Kidney (tissue), 14 donors: Measurements from ENCODE around the gene C8G. TPM values are rescaled to one million over a fixed set of nuclear protein-coding genes. Genes with fewer than 3 reads are reported as not detected.

Source experiments
- DNase-seq, 5 donors: peaks; one replicate each; pipeline ENCODE4 v3.0.0-alpha.2; 2013 to 2020
- FAIRE-seq: peaks from 2 replicates; lab custom pipeline; 2012; peaks lifted over from hg19 to GRCh38; lab: Jason Lieb, UNC
- H3K27ac ChIP-seq, 2 donors: one replicate each; pipeline ENCODE4 v1.7.0; 2013; ENCODE audit warnings: low read depth in 2 of 2, low read length in 2 of 2, inconsistent platforms in 1 of 2
- H3K27me3 ChIP-seq: one replicate; pipeline ENCODE4 v1.7.1; 2013; ENCODE audit warnings: low read length, inconsistent platforms; ENCODE audit not compliant: control insufficient read depth, insufficient read depth
- H3K36me3 ChIP-seq, 3 donors: one replicate each; pipeline versions ENCODE4 v1.7.0 to v1.7.1; 2013; ENCODE audit warnings: low read length in 3 of 3, control low read depth in 1 of 3, inconsistent platforms in 1 of 3; ENCODE audit not compliant: insufficient read depth in 3 of 3, control insufficient read depth in 2 of 3
- H3K4me1 ChIP-seq, 3 donors: one replicate each; pipeline versions ENCODE4 v1.7.0 to v1.7.1; 2013; ENCODE audit warnings: low read length in 3 of 3, inconsistent platforms in 1 of 3, low read depth in 1 of 3; ENCODE audit not compliant: control insufficient read depth in 2 of 3, insufficient read depth in 2 of 3
- H3K4me3 ChIP-seq, 3 donors: one replicate each; pipeline versions ENCODE4 v1.7.0 to v1.8.1; 2013; ENCODE audit warnings: low read length in 3 of 3, control low read depth in 1 of 3, inconsistent platforms in 1 of 3
- H3K9ac ChIP-seq, 3 donors: one replicate each; pipeline versions ENCODE4 v1.7.0 to v1.7.1; 2013; ENCODE audit warnings: low read length in 3 of 3, control low read depth in 1 of 3, inconsistent platforms in 1 of 3
- H3K9me3 ChIP-seq, 3 donors: one replicate each; pipeline versions ENCODE4 v1.7.0 to v1.7.1; 2013; ENCODE audit warnings: low read length in 3 of 3, control low read depth in 1 of 3, inconsistent platforms in 1 of 3; ENCODE audit not compliant: control insufficient read depth in 2 of 3, insufficient read depth in 1 of 3
- intact Hi-C: fragments of 100-400 bp; cut with DNase I; formaldehyde crosslinking; loops from one replicate; pipeline ENCODE4 v1.11.1; 2022
- polyA plus RNA-seq: library from polyadenylated mRNA; stranded (reverse); fragments of 350-450 nt; fragmentation: Illumina TruSeq; extraction: RNeasy Lipid Tissue Mini Kit (QIAGEN cat#74804); gene quantifications from one replicate; pipeline ENCODE4 v1.2.3, GENCODE V29; 2014; ENCODE audit warnings: low read depth, low replicate concordance; ENCODE audit not compliant: insufficient read depth
- total RNA-seq: library from RNA; stranded (reverse); fragmentation: NEBNext Ultra II Directional; extraction: Animal tissue kit (Norgen Biotek cat#: 25700); gene quantifications from one replicate; pipeline ENCODE4 v1.2.1, GENCODE V29; 2021
- TF ChIP-seq, protein P1 (sequence below): IDR thresholded peaks from 3 replicates; pipeline ENCODE4 v1.5.1; 2012; ENCODE audit warnings: mild to moderate bottlenecking, moderate library complexity, borderline replicate concordance; ENCODE audit not compliant: insufficient read depth; ENCODE audit errors: extremely low read depth
- donor health status: control.
- donor health status: control.
- donor health status: control.
- donor health status: control.
- donor health status: control.
- donor health status: DM: yes; HTN: yes; CAD: no.
- donor health status: Normal renal cell carcinoma (clear cell type).

C8G gene
- total and polyA plus RNA-seq, 2 donors from 2014 or later, result 1.9 to 2.1 TPM

DNA sequence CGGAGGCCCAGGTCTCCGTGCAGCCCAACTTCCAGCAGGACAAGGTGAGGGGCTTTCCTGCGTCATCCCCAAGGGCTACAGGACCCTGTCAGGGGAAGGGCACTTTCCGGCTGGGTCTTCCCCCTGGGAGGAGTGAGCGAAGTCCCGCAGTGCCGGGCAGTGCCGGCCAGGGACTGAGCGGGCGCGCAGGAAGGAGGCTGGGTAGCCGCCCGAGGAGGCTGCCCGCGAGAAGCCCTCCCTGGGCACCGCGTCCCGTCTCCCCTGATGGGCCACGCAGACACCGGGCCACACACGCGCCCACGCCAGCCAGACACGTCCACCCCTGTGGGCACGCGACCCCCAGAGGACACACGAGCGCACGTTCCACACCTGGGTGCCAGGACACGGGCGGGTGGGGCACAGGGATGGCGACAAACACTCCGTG lies 32.6 kb downstream of the C8G start:
- no peaks in the 10 kb centered on the region for H3K27me3 ChIP-seq
- H3K4me1 ChIP-seq, result peaks cover 0 to 14% (median 0%) of the 10 kb centered on the region in 3 donors
- TF ChIP-seq, protein P1, sequence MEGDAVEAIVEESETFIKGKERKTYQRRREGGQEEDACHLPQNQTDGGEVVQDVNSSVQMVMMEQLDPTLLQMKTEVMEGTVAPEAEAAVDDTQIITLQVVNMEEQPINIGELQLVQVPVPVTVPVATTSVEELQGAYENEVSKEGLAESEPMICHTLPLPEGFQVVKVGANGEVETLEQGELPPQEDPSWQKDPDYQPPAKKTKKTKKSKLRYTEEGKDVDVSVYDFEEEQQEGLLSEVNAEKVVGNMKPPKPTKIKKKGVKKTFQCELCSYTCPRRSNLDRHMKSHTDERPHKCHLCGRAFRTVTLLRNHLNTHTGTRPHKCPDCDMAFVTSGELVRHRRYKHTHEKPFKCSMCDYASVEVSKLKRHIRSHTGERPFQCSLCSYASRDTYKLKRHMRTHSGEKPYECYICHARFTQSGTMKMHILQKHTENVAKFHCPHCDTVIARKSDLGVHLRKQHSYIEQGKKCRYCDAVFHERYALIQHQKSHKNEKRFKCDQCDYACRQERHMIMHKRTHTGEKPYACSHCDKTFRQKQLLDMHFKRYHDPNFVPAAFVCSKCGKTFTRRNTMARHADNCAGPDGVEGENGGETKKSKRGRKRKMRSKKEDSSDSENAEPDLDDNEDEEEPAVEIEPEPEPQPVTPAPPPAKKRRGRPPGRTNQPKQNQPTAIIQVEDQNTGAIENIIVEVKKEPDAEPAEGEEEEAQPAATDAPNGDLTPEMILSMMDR, result no peak
- DNase-seq (no peak), FAIRE-seq (no peak)
- H3K9ac ChIP-seq, result no peak overlapping the region
- intact Hi-C loops, result no loop called here
- H3K27ac ChIP-seq, result peak overlapping the region; percentile 17 to 23
- H3K9me3 ChIP-seq, result no peaks in the 10 kb centered on the region
- H3K36me3 ChIP-seq, result no peaks in the 10 kb centered on the region
- H3K4me3 ChIP-seq, result peak overlapping the region in 1 of 3 donors; percentile 41

- FAIRE-seq, result no peak
- Histone ChIP-seq H3K36me3 (no peaks in the 10 kb centered on the region), H3K27ac (no peak overlapping the region), H3K4me3 (peak overlapping the region in 1 of 3 donors; percentile 41), H3K9me3 (no peaks in the 10 kb centered on the region), H3K9ac (no peak overlapping the region), H3K27me3 (no peaks in the 10 kb centered on the region), H3K4me1 (peaks cover 0 to 14% (median 0%) of the 10 kb centered on the region in 3 donors)
- DNase-seq, result peak; percentile 70 to 94 (median 82)
- TF ChIP-seq, protein P1, result no peak
- intact Hi-C loops, result no loop called here
Observed at GRCh38 chr9:136978073-136978864, 33.2 kb downstream of the C8G start.

GRCh38 chr9:136978865-136979544 lies 34.0 kb downstream of the C8G start:
- peaks cover 0 to 14% (median 0%) of the 10 kb centered on the region in 3 donors for H3K4me1 ChIP-seq
- TF ChIP-seq, protein P1, result no peak
- intact Hi-C loops, result no loop called here
- H3K9me3 ChIP-seq, result no peaks in the 10 kb centered on the region
- FAIRE-seq (no peak), DNase-seq (peak in 2 of 5 donors; percentile 83 to 85)
- H3K9ac ChIP-seq, result no peak overlapping the region
- H3K4me3 ChIP-seq, result no peak overlapping the region
- no peak overlapping the region for H3K27ac ChIP-seq
- peaks cover 0 to 3% (median 0%) of the 10 kb centered on the region in 3 donors for H3K36me3 ChIP-seq
- peaks cover 4% of the 10 kb centered on the region for H3K27me3 ChIP-seq
